Measurements from ENCODE around the gene PPARGC1A.

DNA sequence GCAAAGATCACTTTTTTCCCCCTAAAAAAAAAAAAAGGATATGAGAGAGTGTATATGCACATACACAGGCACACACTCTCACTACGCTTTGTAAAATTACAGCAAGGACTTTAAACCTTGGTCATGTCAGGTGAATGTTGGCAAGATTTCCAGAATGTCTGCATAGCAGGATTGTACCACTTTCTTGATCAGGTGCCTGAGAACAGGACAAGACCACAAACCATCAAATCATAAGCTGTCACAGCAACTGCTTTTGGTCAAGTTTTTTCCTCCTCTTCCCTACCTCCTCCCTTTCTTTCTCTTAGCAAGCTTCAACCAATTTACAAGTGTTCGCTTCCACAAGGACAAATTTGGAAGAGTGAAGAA is 15.3 kb downstream of the PPARGC1A start:
- TF ChIP-seq POLR2AphosphoS5 (IDR thresholded peaks at IDR 0.05) (no peak), POLR2A (IDR thresholded peaks at IDR 0.05; ENCODE audit: low read depth) (no peak), CTCF (IDR thresholded peaks at IDR 0.05) (no peak)
